ENCODE data around the gene MAPK9. TPM values are rescaled to one million over a fixed set of nuclear protein-coding genes. Genes with fewer than 3 reads are reported as not detected.

The MAPK9 gene
- total RNA-seq, 1 experiment from 2014 or later: 43.4 TPM

DNA sequence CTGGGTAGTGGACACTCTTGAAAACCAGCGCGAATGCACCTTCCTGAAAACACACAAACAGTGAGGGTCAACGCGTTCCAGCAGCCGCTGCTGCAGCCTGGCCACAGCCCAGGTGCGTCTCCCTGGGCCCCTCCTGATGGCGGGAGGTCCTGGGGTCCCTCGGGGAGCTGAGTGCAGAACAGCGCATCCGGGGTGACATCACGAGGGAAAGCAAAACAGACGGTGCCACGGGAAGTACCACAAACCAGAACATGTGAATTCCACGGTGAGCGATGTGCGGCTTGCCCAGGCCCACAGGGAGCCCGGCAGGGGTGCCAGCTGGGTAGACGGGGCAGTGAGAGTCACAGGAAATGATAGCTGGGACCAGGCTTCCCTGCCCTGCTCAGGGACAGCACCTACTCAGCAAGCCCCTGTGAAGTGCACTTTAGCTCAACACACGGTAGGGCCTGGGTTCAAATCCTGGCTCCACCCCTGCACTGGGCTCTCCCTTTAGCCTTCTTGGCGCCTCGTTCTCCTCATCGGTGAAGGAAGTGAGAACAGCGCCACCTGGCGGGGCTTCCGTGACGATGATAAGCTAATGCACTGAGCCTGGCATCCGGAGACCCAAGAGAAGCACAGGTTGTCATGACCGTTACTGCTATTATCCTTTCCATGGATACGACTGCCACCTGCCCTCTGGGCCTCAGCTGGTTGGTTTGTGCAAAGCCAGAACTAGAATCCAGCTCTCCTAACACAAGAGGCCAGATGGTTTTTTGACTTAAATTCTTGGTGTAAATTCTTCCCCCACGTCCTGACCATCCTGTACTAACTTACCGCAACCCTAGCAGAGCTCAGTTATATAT is 36.6 kb upstream of the MAPK9 start:
- H3K4me1 ChIP-seq (ENCODE audit: control insufficient read depth in 1 of 2, insufficient read depth in 2 of 2, low read length in 2 of 2): peaks cover 33 to 45% of the 10 kb centered on the region in 2 experiments
- no peaks in the 10 kb centered on the region for H3K9me3 ChIP-seq (ENCODE audit: control insufficient read depth in 1 of 2, insufficient read depth in 1 of 2, low read depth in 1 of 2, low read length in 2 of 2)
- H4K20me1 ChIP-seq (ENCODE audit: insufficient read depth): no peaks in the 10 kb centered on the region
- peak; percentile 90 for ATAC-seq
- no peaks in the 10 kb centered on the region for H3K27me3 ChIP-seq (ENCODE audit: insufficient read depth, low read length)
- DNase-seq (ENCODE audit: low read depth, low spot score): peak; percentile 74
- ChIA-PET POLR2A (interaction anchor here (0.6 kb wide), 1 partner anchor 35 kb away, joined by 3 read pairs; no protein-coding TSS in a partner anchor), CTCF (interaction anchor here (0.6 to 2.0 kb wide), 28 partner anchors 9 to 390 kb away, joined by 3 to 31 read pairs (median 4); partner anchors contain the start of genes GFPT2 and RASGEF1C), RAD21 (ENCODE audit: low non-redundant PET in 1 of 2, low total read pairs in 2 of 2, uncharacterized antibody in 2 of 2, unreplicated experiment in 2 of 2) (interaction anchor here (1.3 to 1.4 kb wide), 3 partner anchors 13 to 36 kb away, joined by 4 to 7 read pairs (median 5); no protein-coding TSS in a partner anchor)
- no peak overlapping the region for H3K27ac ChIP-seq (ENCODE audit: low read depth, low read length)
- TF ChIP-seq RAD21 (IDR thresholded peaks at IDR 0.05; ENCODE audit: low read depth) (peak; percentile 73), YY1 (IDR thresholded peaks at IDR 0.05; ENCODE audit: extremely low read depth, insufficient replicate concordance, low read depth, low read length) (no peak), EGR1 (IDR thresholded peaks at IDR 0.05; ENCODE audit: low read depth) (no peak), CBX3 (IDR thresholded peaks at IDR 0.05; ENCODE audit: low read depth) (no peak), POLR2AphosphoS5 (IDR thresholded peaks at IDR 0.05; ENCODE audit: low read depth, low read length) (no peak), CTCF (IDR thresholded peaks at IDR 0.05 in 2 of 3, conservative IDR thresholded peaks at IDR 0.05 in 1 of 3; ENCODE audit: borderline replicate concordance in 1 of 3, insufficient read depth in 1 of 3, low read depth in 2 of 3, low read length in 2 of 3) (peak; percentile 84 to 94 (median 90)), SP1 (IDR thresholded peaks at IDR 0.05; ENCODE audit: low read depth) (no peak), POLR2A (IDR thresholded peaks at IDR 0.05; ENCODE audit: borderline replicate concordance, extremely low read depth, insufficient read depth, insufficient read length) (no peak), FOSL1 (IDR thresholded peaks at IDR 0.05; ENCODE audit: low read depth) (no peak)
- no peak overlapping the region for H3K9ac ChIP-seq (ENCODE audit: low read length)
- H3K9me2 ChIP-seq (ENCODE audit: insufficient read depth): no peaks in the 10 kb centered on the region
- H3K36me3 ChIP-seq (ENCODE audit: control insufficient read depth in 1 of 2, insufficient read depth in 2 of 2, low read length in 2 of 2): peaks cover 0 to 5% of the 10 kb centered on the region in 2 experiments; a peak in 1 of 4 replicates
- no peak overlapping the region for H3K4me3 ChIP-seq (replicated peaks in 1 of 2; ENCODE audit: low read depth in 1 of 2, low read length in 2 of 2)
- no TSS peak for BruUV-seq (replicated peaks)
- no peak overlapping the region for H3K4me2 ChIP-seq (ENCODE audit: low read length)
- no peaks in the 10 kb centered on the region for H3K79me2 ChIP-seq (ENCODE audit: insufficient read depth, low read length)
- intact Hi-C loops (cut with micrococcal nuclease): loop anchor here (1.0 to 2.0 kb wide), 2 partner anchors 35 to 202 kb away; no protein-coding TSS in a partner anchor
- no peak overlapping the region for H2AFZ ChIP-seq (ENCODE audit: low read depth, low read length, poor library complexity, severe bottlenecking)

Data from HCT116 (cell line).